ENCODE measurements around the gene SLC43A3. TPM values are rescaled to one million over a fixed set of nuclear protein-coding genes. Genes with fewer than 3 reads are reported as not detected.

Gene SLC43A3
- total and polyA plus RNA-seq, 9 of the 15 experiments (the other 6 are each of a cell fraction or from before 2014, with no cell fraction given): 63.7 to 281 (median 139) TPM

DNA sequence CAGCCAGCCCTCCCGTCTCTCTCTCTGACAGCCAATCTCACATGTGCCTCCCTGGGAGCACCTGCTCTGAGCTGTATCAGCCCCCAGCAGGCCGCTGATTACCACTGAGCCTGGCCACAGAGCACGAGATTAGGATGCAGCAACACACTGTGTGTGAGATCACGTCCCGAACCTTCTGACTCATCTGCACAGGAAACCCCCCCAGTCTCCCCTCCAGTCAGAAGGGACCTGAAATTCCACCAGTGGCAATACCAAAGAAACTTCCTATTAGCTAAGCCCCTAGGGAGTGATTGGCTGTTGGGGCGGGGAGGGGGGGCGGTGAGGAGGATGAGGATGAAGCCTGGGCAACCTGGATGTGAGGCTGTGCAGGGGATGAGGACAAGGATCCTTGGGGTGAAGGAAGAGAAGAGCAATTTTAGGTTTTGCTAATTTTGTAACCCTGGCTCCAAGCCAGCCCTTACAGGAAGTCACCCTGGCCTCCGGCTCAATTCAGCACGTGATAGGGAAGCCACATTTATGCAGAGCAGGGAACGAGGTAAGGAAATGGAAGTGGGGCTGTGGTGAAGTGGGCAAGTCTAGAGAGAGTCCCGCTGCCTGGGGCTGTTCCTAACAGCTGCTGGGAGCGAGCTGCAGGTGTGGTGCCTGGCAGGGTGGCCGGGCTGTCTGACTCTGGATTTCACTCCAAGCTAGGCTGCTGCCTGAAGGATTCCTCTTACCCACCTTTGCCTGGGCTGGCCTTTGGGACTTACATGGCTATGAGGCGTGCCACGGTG, 1.9 kb downstream of the SLC43A3 start (continued):
- TF ChIP-seq, protein P1, sequence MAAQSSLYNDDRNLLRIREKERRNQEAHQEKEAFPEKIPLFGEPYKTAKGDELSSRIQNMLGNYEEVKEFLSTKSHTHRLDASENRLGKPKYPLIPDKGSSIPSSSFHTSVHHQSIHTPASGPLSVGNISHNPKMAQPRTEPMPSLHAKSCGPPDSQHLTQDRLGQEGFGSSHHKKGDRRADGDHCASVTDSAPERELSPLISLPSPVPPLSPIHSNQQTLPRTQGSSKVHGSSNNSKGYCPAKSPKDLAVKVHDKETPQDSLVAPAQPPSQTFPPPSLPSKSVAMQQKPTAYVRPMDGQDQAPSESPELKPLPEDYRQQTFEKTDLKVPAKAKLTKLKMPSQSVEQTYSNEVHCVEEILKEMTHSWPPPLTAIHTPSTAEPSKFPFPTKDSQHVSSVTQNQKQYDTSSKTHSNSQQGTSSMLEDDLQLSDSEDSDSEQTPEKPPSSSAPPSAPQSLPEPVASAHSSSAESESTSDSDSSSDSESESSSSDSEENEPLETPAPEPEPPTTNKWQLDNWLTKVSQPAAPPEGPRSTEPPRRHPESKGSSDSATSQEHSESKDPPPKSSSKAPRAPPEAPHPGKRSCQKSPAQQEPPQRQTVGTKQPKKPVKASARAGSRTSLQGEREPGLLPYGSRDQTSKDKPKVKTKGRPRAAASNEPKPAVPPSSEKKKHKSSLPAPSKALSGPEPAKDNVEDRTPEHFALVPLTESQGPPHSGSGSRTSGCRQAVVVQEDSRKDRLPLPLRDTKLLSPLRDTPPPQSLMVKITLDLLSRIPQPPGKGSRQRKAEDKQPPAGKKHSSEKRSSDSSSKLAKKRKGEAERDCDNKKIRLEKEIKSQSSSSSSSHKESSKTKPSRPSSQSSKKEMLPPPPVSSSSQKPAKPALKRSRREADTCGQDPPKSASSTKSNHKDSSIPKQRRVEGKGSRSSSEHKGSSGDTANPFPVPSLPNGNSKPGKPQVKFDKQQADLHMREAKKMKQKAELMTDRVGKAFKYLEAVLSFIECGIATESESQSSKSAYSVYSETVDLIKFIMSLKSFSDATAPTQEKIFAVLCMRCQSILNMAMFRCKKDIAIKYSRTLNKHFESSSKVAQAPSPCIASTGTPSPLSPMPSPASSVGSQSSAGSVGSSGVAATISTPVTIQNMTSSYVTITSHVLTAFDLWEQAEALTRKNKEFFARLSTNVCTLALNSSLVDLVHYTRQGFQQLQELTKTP (IDR thresholded peaks at IDR 0.05; ENCODE audit: low read depth in 1 of 2, partially characterized antibody in 2 of 2): peak in 1 of 2 experiments; percentile 91
- TF ChIP-seq GATA2 (CRISPR knock-in tag; IDR thresholded peaks at IDR 0.05) (peak; percentile 98), SP1 (CRISPR knock-in tag; IDR thresholded peaks at IDR 0.05) (peak; percentile 86), TRIM28 (IDR thresholded peaks at IDR 0.05) (no peak), ZNF311 (CRISPR knock-in tag; IDR thresholded peaks at IDR 0.05) (peak; percentile 58; the same call in 1 of the 2 replicates), KLF13 (tag; IDR thresholded peaks at IDR 0.05; ENCODE audit: borderline replicate concordance, low read depth) (no peak), NR3C1 (CRISPR knock-in tag; IDR thresholded peaks at IDR 0.05) (no peak), BCOR (IDR thresholded peaks at IDR 0.05) (peak; percentile 83; the same call in 1 of the 2 replicates), TAF15 (IDR thresholded peaks at IDR 0.05; ENCODE audit: low read depth, low read length) (no peak), KDM2B (CRISPR knock-in tag; IDR thresholded peaks at IDR 0.05) (no peak), TAF7 (tag; IDR thresholded peaks at IDR 0.05) (no peak), ZBED1 (IDR thresholded peaks at IDR 0.05) (peak; percentile 95), TFAM (CRISPR knock-in tag; conservative IDR thresholded peaks at IDR 0.05) (no peak), FOXA1 (IDR thresholded peaks at IDR 0.05; ENCODE audit: borderline replicate concordance) (no peak), NFIC (IDR thresholded peaks at IDR 0.05) (peak; percentile 96), HOXB6 (CRISPR knock-in tag; IDR thresholded peaks at IDR 0.05; ENCODE audit: borderline replicate concordance) (no peak), CSDE1 (IDR thresholded peaks at IDR 0.05) (no peak), POLR2AphosphoS5 (IDR thresholded peaks at IDR 0.05; ENCODE audit: control insufficient read depth, insufficient read depth, low read depth, low read length) (peak; percentile 98)
- TF ChIP-seq, protein P2, sequence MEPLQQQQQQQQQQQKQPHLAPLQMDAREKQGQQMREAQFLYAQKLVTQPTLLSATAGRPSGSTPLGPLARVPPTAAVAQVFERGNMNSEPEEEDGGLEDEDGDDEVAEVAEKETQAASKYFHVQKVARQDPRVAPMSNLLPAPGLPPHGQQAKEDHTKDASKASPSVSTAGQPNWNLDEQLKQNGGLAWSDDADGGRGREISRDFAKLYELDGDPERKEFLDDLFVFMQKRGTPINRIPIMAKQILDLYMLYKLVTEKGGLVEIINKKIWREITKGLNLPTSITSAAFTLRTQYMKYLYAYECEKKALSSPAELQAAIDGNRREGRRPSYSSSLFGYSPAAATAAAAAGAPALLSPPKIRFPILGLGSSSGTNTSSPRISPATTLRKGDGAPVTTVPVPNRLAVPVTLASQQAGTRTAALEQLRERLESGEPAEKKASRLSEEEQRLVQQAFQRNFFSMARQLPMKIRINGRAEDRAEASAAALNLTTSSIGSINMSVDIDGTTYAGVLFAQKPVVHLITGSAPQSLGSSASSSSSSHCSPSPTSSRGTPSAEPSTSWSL (CRISPR knock-in tag; IDR thresholded peaks at IDR 0.05; ENCODE audit: borderline replicate concordance): no peak
- TF ChIP-seq, protein P3, sequence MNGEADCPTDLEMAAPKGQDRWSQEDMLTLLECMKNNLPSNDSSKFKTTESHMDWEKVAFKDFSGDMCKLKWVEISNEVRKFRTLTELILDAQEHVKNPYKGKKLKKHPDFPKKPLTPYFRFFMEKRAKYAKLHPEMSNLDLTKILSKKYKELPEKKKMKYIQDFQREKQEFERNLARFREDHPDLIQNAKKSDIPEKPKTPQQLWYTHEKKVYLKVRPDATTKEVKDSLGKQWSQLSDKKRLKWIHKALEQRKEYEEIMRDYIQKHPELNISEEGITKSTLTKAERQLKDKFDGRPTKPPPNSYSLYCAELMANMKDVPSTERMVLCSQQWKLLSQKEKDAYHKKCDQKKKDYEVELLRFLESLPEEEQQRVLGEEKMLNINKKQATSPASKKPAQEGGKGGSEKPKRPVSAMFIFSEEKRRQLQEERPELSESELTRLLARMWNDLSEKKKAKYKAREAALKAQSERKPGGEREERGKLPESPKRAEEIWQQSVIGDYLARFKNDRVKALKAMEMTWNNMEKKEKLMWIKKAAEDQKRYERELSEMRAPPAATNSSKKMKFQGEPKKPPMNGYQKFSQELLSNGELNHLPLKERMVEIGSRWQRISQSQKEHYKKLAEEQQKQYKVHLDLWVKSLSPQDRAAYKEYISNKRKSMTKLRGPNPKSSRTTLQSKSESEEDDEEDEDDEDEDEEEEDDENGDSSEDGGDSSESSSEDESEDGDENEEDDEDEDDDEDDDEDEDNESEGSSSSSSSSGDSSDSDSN (IDR thresholded peaks at IDR 0.05; ENCODE audit: borderline replicate concordance in 1 of 2, low read depth in 2 of 2, low read length in 2 of 2): 0 out of 4 replicates have a peak, but pooled peaks of 1 of the 2 experiments have one; percentile 67

Data from K562 (cell line).